D721Med (cell line): ENCODE measurements around the gene AKR7A3.
"Not testable (repeated sequence)": the region's sequence is repeated elsewhere in the genome, so short reads cannot be mapped to it uniquely, and the experiment has no call there.

Source experiments
- DNase-seq: peaks from one replicate; pipeline ENCODE4 v3.0.0; 2011; ENCODE audit warnings: low spot score; ENCODE audit not compliant: insufficient read length
- FAIRE-seq: peaks from 2 replicates; lab custom pipeline; 2011; peaks lifted over from hg19 to GRCh38; lab: Jason Lieb, UNC
- TF ChIP-seq, protein P1 (sequence below): IDR thresholded peaks from 2 replicates; pipeline ENCODE4 v1.5.1; 2012; ENCODE audit warnings: mild to moderate bottlenecking, control low read depth; ENCODE audit not compliant: insufficient read depth; ENCODE audit errors: missing control alignments

Gene AKR7A3

DNA sequence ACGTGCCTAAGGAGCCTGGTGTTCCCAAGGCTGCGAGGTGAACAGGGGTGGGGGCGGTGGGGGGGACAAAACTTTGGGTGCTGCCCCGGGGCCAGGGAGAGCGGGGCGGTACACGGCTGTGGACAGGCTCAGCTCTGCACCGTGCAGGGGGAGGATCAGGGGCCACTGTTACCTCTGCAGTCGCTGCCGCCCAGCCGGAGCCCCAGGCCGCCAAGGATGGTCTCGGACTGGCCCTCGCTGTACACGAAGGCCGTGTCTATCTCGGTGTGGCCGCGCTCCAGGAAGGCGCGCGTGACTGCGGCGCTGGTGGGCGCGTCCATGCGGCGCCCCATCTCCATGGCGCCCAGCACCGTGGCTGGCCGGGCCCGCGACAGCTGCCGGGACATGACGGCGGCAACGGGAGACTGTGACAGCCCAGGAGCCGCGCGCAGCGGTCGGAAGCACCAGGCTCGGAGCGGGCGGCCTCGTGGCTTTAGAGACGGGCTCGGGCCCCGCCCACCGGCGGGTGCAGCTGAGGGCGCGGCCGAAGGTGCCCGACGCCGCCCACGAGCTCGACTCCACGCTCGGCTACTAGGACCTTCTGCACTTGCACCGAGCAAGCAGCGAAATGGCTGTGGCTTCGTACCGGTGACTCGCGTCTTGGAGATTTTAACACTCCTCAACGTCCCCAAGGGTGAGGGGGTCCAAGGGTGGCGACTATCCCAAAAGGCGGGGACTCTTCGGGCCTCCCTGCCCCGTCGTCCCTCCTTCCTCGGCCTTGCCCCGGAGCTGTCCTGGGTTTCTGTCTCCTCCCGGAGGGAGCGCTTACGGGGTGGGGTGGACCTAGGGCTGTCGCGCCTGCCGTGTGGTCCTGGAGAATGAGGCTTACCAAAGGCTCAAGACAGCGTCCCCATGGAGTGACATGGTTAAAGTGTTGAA lies at the start of gene AKR7A3:
TSS of gene AKR7A3 (minus strand) at position 447 of the 918 bp plus-strand sequence. CDS start at position 386, 61 bp downstream.
- DNase-seq, FAIRE-seq: not testable (repeated sequence)

DNA sequence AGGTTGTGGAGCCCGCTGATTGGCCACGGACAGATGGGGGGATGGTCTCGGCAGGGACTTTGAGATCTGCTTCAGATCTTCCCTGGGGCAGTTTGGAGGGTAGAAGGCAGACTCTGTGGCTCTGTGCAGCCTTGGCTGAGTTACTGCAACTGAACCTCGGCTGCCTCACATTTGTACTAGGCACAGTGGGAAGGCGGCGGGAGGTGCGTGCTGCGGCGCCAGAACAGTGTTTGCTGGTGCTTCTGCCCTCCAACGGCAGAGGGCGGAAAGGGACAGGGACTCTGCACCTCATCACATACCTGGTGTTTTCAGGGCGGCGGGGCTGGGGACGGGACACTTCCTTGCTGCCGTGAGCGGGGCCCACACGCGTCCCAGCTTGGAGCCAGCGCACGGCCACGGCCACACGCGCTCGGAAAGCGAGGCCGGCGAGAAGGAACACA lies 49.8 kb upstream of the AKR7A3 start:
- FAIRE-seq (no peak), DNase-seq (no peak)
- TF ChIP-seq, protein P1, sequence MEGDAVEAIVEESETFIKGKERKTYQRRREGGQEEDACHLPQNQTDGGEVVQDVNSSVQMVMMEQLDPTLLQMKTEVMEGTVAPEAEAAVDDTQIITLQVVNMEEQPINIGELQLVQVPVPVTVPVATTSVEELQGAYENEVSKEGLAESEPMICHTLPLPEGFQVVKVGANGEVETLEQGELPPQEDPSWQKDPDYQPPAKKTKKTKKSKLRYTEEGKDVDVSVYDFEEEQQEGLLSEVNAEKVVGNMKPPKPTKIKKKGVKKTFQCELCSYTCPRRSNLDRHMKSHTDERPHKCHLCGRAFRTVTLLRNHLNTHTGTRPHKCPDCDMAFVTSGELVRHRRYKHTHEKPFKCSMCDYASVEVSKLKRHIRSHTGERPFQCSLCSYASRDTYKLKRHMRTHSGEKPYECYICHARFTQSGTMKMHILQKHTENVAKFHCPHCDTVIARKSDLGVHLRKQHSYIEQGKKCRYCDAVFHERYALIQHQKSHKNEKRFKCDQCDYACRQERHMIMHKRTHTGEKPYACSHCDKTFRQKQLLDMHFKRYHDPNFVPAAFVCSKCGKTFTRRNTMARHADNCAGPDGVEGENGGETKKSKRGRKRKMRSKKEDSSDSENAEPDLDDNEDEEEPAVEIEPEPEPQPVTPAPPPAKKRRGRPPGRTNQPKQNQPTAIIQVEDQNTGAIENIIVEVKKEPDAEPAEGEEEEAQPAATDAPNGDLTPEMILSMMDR = no peak

DNA sequence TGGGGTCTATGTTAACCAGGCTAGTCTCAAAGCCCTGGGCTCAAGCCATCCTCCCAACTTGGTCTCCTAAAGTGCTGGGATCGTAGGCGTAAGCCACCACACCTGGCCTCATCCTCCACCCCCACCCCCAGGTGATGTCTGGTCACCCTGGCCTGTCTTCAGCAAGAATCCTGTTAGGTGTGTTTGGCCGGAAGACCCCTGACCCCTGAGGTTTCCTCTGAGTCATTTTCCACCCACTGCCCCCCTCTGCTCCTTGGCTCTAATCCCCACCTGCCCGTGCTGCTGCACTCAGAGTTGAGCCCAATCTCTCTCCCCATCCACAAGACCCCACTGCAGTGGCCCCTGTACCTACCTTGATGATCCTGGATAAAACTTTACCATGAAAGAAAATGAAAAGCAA lies 48.7 kb upstream of the AKR7A3 start:
- FAIRE-seq = no peak
- DNase-seq = no peak
- TF ChIP-seq, protein P1 = no peak

DNA sequence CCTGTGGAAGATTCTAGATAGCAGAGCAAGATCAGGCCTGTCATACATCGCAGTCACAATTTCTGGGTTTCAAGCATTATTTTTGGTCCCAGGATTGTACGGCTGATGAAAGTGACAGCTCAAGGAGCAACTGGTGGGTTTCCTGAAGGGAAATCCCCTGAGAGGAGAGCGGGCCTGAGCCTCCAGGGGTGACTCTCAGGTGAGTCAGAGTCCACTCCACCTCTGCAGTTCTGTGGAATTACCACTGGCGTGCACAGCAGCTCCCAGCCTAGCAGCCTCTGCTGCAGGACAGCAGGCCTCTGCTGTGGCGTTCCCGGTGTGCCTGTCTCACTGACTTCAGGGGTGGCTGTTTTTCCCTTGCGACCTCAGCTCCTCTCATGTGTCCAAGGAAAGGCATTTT lies 48.0 kb upstream of the AKR7A3 start:
- TF ChIP-seq, protein P1 = no peak
- no peak for FAIRE-seq
- no peak for DNase-seq

DNA sequence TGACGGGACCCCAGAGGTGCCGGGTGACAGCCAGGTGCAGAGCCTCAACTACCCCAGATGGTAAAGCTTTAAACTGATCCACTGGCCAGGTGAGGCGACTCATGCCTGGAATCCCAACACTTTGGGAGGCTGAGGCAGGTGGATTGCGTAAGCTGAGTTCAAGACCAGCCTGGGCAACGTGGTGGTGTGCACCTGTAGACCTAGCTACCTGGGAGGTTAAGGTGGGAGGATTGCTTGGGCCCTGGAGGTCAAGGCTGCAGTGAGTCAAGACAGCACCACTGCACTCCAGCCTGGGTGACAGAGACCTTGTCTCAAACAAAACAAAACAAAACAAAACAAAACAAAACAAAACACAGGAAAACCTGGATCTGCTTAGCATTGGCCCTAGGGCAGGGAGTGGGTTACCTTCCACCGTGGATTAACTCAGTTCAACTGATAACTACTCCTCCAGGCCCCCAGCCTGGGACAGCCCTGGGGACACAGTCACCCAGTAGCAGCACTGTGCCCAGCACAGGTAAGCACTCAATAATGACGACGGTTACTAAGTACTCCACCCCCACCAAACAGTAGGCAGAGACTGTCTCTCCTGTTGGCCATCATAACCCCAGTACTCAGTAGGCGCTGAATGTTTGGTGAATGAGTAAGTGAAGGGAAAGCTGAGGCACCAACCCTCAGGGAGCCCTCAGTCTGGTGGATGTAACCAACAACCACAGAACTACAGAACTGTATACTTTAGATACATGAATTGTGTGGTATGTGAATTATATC lies 45.2 kb upstream of the AKR7A3 start:
- FAIRE-seq = no peak
- no peak for DNase-seq
- TF ChIP-seq, protein P1 = no peak

DNA sequence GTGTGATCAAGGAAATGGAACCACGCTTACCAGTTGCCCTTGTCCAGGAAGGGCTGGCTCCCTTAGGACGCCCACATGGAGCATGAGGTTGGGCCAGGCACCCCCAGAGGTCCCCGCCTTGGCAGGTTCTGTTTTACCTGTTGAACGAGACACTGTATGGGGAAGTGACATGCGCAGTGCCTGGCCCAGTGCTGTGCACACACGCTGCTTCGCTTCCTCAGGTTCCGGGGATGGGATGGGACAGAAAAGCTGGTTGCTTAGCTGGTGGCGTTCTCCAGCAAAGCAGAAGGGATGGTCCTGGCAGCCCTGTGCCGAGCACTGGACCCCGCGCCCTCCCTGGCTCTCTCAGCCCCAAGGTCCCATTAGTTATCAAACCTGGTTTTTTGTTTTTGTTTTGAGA lies 44.3 kb upstream of the AKR7A3 start:
- no peak for DNase-seq
- no peak for FAIRE-seq
- TF ChIP-seq, protein P1 = no peak

DNA sequence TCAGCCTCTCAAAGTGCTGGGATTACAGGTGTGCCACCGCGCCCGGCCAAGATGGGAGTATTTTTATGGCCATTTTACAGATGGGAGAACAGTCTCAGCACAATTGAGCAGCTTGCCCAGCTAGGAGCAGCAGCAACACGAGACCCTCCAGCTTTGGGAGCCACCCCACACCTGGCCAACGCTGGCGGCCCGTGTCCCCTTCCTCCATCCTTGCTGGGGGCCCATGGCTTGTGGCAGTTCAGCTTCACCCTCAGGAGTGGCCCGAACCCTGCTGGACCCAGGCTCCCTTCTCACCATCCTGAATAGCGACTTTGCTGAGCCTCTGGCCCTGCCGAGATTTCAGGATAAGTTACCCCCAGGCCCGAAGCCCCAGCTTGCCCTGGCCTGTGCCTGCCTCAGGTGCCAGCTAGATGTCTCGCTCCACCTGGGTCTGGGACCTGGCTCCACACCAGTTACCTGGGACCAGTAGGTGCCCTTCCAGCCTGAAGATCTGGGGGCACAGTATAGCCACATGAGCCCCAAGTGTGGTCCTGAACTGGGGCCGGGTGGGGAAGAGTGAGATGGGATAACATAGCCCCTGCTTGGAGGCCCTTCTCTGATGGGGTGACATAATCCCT lies 42.8 kb upstream of the AKR7A3 start:
- no peak for FAIRE-seq
- TF ChIP-seq, protein P1 = no peak
- no peak for DNase-seq
